Heart right ventricle (tissue), 16 donors: ENCODE data around the gene UGDH. TPM values are rescaled to one million over a fixed set of nuclear protein-coding genes. Genes with fewer than 3 reads are reported as not detected.
"Not testable (repeated sequence)": the region's sequence is repeated elsewhere in the genome, so short reads cannot be mapped to it uniquely, and the experiment has no call there.

ENCODE experiments used
- ATAC-seq, 8 donors: fragments of 200-7000 bp; cut with Tn5 transposase; one replicate each; pipeline ENCODE4 v1.9.1; 2020; ENCODE audit warnings: mild to moderate bottlenecking in 8 of 8, moderate library complexity in 8 of 8, moderate number of reproducible peaks in 1 of 8
- DNase-seq, 2 donors: peaks; one replicate each; pipeline ENCODE4 v3.0.0-alpha.2; 2020
- H3K27ac ChIP-seq, 10 donors: fragments of 200-600 bp; sonication (generic) in 2 of 10; one replicate each; pipeline versions ENCODE4 v1.5.0 to v1.8.0; 2020 to 2022; ENCODE audit warnings: mild to moderate bottlenecking in 3 of 10
- H3K27me3 ChIP-seq, 7 donors: fragments of 200-600 bp; one replicate each; pipeline ENCODE4 v1.8.0; 2021 to 2022; ENCODE audit warnings: mild to moderate bottlenecking in 2 of 7
- H3K36me3 ChIP-seq, 9 donors: fragments of 200-600 bp; sonication (generic) in 1 of 9; one replicate each; pipeline versions ENCODE4 v1.5.0 to v1.8.0; 2020 to 2022; ENCODE audit warnings: mild to moderate bottlenecking in 2 of 9
- H3K4me1 ChIP-seq, 9 donors: fragments of 200-600 bp; sonication (generic) in 1 of 9; one replicate each; pipeline versions ENCODE4 v1.5.0 to v1.8.0; 2020 to 2022; ENCODE audit warnings: mild to moderate bottlenecking in 4 of 9
- H3K4me3 ChIP-seq, 10 donors: fragments of 200-600 bp; sonication (generic) in 2 of 10; one replicate each; pipeline versions ENCODE4 v1.5.0 to v1.8.0; 2020 to 2022; ENCODE audit warnings: mild to moderate bottlenecking in 7 of 10, moderate library complexity in 2 of 10
- H3K9me3 ChIP-seq, 11 donors: fragments of 200-600 bp in 10 of 11; sonication (generic) in 2 of 11; one replicate each; pipeline versions ENCODE4 v1.5.0 to v1.8.0; 2013 to 2022; ENCODE audit warnings: mild to moderate bottlenecking in 2 of 11, control low read depth in 1 of 11, moderate library complexity in 1 of 11
- CTCF ChIP-seq, 9 donors: fragments of 200-600 bp; sonication (generic) in 2 of 9; IDR thresholded peaks; one replicate each; pipeline versions ENCODE4 v1.5.0 to v1.8.0; 2021 to 2022; ENCODE audit warnings: antibody characterized with exemption in 9 of 9, mild to moderate bottlenecking in 5 of 9, moderate library complexity in 1 of 9
- WGBS, 2 donors: extraction: QIAGEN DNeasy Blood & Tissue Kit; methylation state at CpG; one replicate each; pipeline ENCODE4 v1.1.7; 2013; ENCODE audit warnings: inconsistent platforms in 1 of 2; 5-methylcytosine and 5-hydroxymethylcytosine counted together
- intact Hi-C, 10 donors: fragments of 100-400 bp; cut with DNase I; formaldehyde crosslinking; loops; one replicate each; pipeline versions ENCODE4 v1.11.1 to v1.14.2; 2022
- polyA plus RNA-seq, 2 donors: library from polyadenylated mRNA; stranded (reverse); fragments of 200-250 nt; gene quantifications; one replicate each; pipeline ENCODE4 v1.2.3, GENCODE V29; 2013
- total RNA-seq, 10 donors: library from RNA; stranded (reverse); fragmentation: NEBNext Ultra II Directional in 3 of 10; extraction: Animal tissue kit (Norgen Biotek cat#: 25700) in 3 of 10; gene quantifications; one replicate each; pipeline versions ENCODE4 v1.2.1 to v1.2.4, GENCODE V29; 2021 to 2023
- donor health status: Arrhythmogenic right ventricular cardiomyopathy.
- donor health status: ischemic (EF 13 %, LVEDD 7.1; RV severe dilation, severe dysfunction).
- donor health status: healthy with polysubstance abuse.
- donor health status: DM: no; HTN: yes; CAD: no.
- donor health status: DM: no; HTN: no; CAD: no.
- donor health status: ischemic (EF 25% LVEDD 6.9; RV normal size, moderate dysfunction).
- donor health status: ischemic (EF 25% LVEDD 5.7; RV mildly dilated, moderate dysfunction).
- donor health status: healthy.
- donor health status: DM: yes; HTN: yes; CAD: no.
- donor health status: Ischemic cardiomyopathy.
- donor health status: ischemic (EF 35%, LVEDD 5.7; RV mildly dilated, moderate dysfunction).
- donor health status: nonischemic (EF 11% LVEDD 7.7; RV severe dilation, severe dysfunction).
- donor health status: DM: yes; HTN: yes; CAD: no.
- donor health status: PGD.
- donor health status: ischemic (EF 29% LVEDD 5.4; RV normal size, mild dysfunction).
- donor health status: nonischemic (EF 23%, LVEDD 6.1; RV moderate dilation, normal function).

The UGDH gene
- total and polyA plus RNA-seq, 12 donors = 3.1 to 27.3 (median 11.8) TPM

GRCh38 chr4:39544580-39545315 lies 17.5 kb upstream of the UGDH start:
- H3K36me3 ChIP-seq = peaks cover 0 to 21% (median 0%) of the 10 kb centered on the region in 9 donors
- no peaks in the 10 kb centered on the region for H3K27me3 ChIP-seq
- WGBS, 2 donors = 19 to 28% methylated on average over 1 of the region's 1 CpG
- no peak overlapping the region for H3K27ac ChIP-seq
- intact Hi-C loops = no loop called here
- ATAC-seq = no peak
- H3K4me1 ChIP-seq = no peaks in the 10 kb centered on the region
- TF ChIP-seq CTCF (IDR thresholded peaks at IDR 0.05) = no peak
- DNase-seq = no peak
- H3K4me3 ChIP-seq = no peak overlapping the region
- no peaks in the 10 kb centered on the region for H3K9me3 ChIP-seq

- H3K4me3 ChIP-seq, DNase-seq, intact Hi-C loops, H3K9me3 ChIP-seq, H3K27me3 ChIP-seq, H3K27ac ChIP-seq, ATAC-seq, H3K4me1 ChIP-seq: not testable (repeated sequence)
- 88 to 93% methylated on average over 4 of the region's 4 CpGs for WGBS, 2 donors
- peaks cover 0 to 16% (median 0%) of the 10 kb centered on the region in 9 donors for H3K36me3 ChIP-seq
Observed at GRCh38 chr4:39544080-39544479, 16.8 kb upstream of the UGDH start.

- DNase-seq (no peak), ATAC-seq (no peak)
- Histone ChIP-seq H3K9me3 (no peaks in the 10 kb centered on the region), H3K27me3 (no peaks in the 10 kb centered on the region), H3K4me3 (no peak overlapping the region), H3K4me1 (no peaks in the 10 kb centered on the region), H3K27ac (no peak overlapping the region), H3K36me3 (peaks cover 0 to 16% (median 0%) of the 10 kb centered on the region in 9 donors)
- TF ChIP-seq CTCF (IDR thresholded peaks at IDR 0.05) = no peak
- intact Hi-C loops = no loop called here
- WGBS, 2 donors = 82 to 86% methylated on average over 5 of the region's 5 CpGs
Observed at GRCh38 chr4:39543034-39543433, 15.8 kb upstream of the UGDH start.

DNA sequence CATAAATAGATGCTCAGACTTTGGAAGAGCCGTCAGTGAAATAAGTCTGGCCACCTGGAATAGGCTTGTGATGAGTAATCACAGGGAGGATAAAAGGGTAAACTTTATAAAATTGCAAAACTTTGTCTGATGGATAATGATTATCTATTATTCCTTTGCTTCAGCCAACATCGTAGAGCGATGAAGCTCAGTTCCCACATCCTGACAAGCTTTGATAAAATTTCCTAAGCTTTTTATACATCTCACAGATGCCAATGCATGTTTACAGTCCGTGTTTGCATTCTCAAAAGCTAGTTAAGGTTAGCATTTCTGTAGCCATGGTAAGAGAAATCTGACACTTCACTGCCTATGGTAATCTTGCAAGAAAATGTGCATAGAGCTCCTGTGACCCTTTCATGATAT lies 15.4 kb upstream of the UGDH start:
- DNase-seq (no peak), ATAC-seq (no peak)
- no peak overlapping the region for H3K4me3 ChIP-seq
- WGBS, 2 donors = 71 to 87% methylated on average over 4 of the region's 4 CpGs
- H3K27ac ChIP-seq = no peak overlapping the region
- H3K4me1 ChIP-seq = no peaks in the 10 kb centered on the region
- intact Hi-C loops = no loop called here
- no peak for TF ChIP-seq CTCF (IDR thresholded peaks at IDR 0.05)
- H3K36me3 ChIP-seq = peaks cover 0 to 16% (median 0%) of the 10 kb centered on the region in 9 donors
- no peaks in the 10 kb centered on the region for H3K27me3 ChIP-seq
- H3K9me3 ChIP-seq = no peaks in the 10 kb centered on the region

GRCh38 chr4:39541987-39542610 lies 14.9 kb upstream of the UGDH start:
- ATAC-seq (peak in 1 of 8 donors; percentile 62), DNase-seq (no peak)
- intact Hi-C loops = no loop called here
- no peaks in the 10 kb centered on the region for H3K4me1 ChIP-seq
- H3K4me3 ChIP-seq = no peak overlapping the region
- H3K36me3 ChIP-seq = peaks cover 0 to 16% (median 0%) of the 10 kb centered on the region in 9 donors
- H3K9me3 ChIP-seq = no peaks in the 10 kb centered on the region
- TF ChIP-seq CTCF (IDR thresholded peaks at IDR 0.05) = no peak
- H3K27ac ChIP-seq = no peak overlapping the region
- WGBS, 2 donors = 55 to 71% methylated on average over 7 of the region's 7 CpGs
- no peaks in the 10 kb centered on the region for H3K27me3 ChIP-seq
